GM12878 (cell line): ENCODE results near the gene ZFP90. TPM values are rescaled to one million over a fixed set of nuclear protein-coding genes. Genes with fewer than 3 reads are reported as not detected.

ENCODE experiments used
- ATAC-seq: fragments of 200-7000 bp; cut with Tn5 transposase; 3 replicates; pipeline ENCODE4 v1.9.1; 2020; ENCODE audit warnings: mild to moderate bottlenecking, moderate library complexity
- BruUV-seq: library from RNA; stranded (reverse); fragments of 400-500 nt; replicated peaks from 2 replicates; lab custom pipeline; 2021; lab: Mats Ljungman, UMichigan
- CTCF ChIA-PET: fragments of 300-600 bp; sonication (Branson Sonifier 250); formaldehyde crosslinking; extraction: SDS; loops from one replicate; lab custom pipeline; 2021; ENCODE audit warnings: inconsistent platforms; lab: Yijun Ruan, JAX
- POLR2A ChIA-PET: fragments of 350-600 bp; formaldehyde crosslinking; extraction: SDS; loops from one replicate; lab custom pipeline; 2021; ENCODE audit warnings: inconsistent platforms; lab: Charles Lee
- RAD21 ChIA-PET: fragments of 300-600 bp; sonication (Branson Sonifier 250); formaldehyde crosslinking; loops from one replicate; lab custom pipeline; 2023; ENCODE audit warnings: antibody characterized with exemption; ENCODE audit not compliant: unreplicated experiment; lab: Charles Lee
- SMC1A ChIA-PET: fragments of 300-600 bp; sonication (Branson Sonifier 250); formaldehyde crosslinking; loops from one replicate; lab custom pipeline; 2023; ENCODE audit not compliant: unreplicated experiment, uncharacterized antibody; lab: Charles Lee
- DNase-seq: peaks from one replicate; pipeline ENCODE4 v3.0.0-alpha.2; 2011; ENCODE audit warnings: low read depth, low spot score
- FAIRE-seq: peaks from 3 replicates; lab custom pipeline; 2011; peaks lifted over from hg19 to GRCh38; lab: Jason Lieb, UNC
- H2AFZ ChIP-seq: 2 replicates; pipeline ENCODE4 v1.6.0; 2011; ENCODE audit warnings: low read depth, low read length, control low read depth; ENCODE audit not compliant: control insufficient read depth
- H3K27ac ChIP-seq: 2 replicates; pipeline ENCODE4 v1.5.1; 2011; ENCODE audit warnings: control low read depth; ENCODE audit not compliant: control insufficient read depth, insufficient read depth
- H3K27me3 ChIP-seq, 2 experiments: replicated peaks in 1 of 2; 2 replicates each; pipeline versions ENCODE4 v1.6.0 to v1.6.1; 2011; ENCODE audit warnings: low read length in 1 of 2; ENCODE audit not compliant: control insufficient read depth in 2 of 2, insufficient read depth in 2 of 2
- H3K36me3 ChIP-seq, 2 experiments: 2 replicates each; pipeline ENCODE4 v1.5.1; 2011; ENCODE audit warnings: low read length in 1 of 2; ENCODE audit not compliant: control insufficient read depth in 2 of 2, insufficient read depth in 2 of 2
- H3K4me1 ChIP-seq: 2 replicates; pipeline ENCODE4 v1.6.1; 2011; ENCODE audit warnings: mild to moderate bottlenecking, low read length, moderate library complexity, mixed read lengths; ENCODE audit not compliant: control insufficient read depth, insufficient read depth
- H3K4me2 ChIP-seq: 2 replicates; pipeline ENCODE4 v1.6.0; 2011; ENCODE audit warnings: control low read depth; ENCODE audit not compliant: control insufficient read depth, insufficient read depth
- H3K4me3 ChIP-seq: fragments of 200-600 bp; sonication (generic); 2 replicates; pipeline ENCODE4 v1.5.1; 2016
- H3K79me2 ChIP-seq: 2 replicates; pipeline ENCODE4 v1.6.0; 2011; ENCODE audit warnings: low read length; ENCODE audit not compliant: control insufficient read depth, insufficient read depth
- H3K9ac ChIP-seq: 2 replicates; pipeline ENCODE4 v1.8.0; 2011; ENCODE audit warnings: low read length, control low read depth, mixed read lengths; ENCODE audit not compliant: control insufficient read depth, insufficient read depth
- H3K9me3 ChIP-seq: replicated peaks from 3 replicates; pipeline ENCODE4 v1.5.1; 2011; ENCODE audit warnings: mild to moderate bottlenecking, low read length; ENCODE audit not compliant: control insufficient read depth, insufficient read depth
- H4K20me1 ChIP-seq: 2 replicates; pipeline ENCODE4 v1.6.0; 2011; ENCODE audit not compliant: control insufficient read depth, insufficient read depth
- CBX5 ChIP-seq: sonication (generic); IDR thresholded peaks from 2 replicates; pipeline ENCODE4 v1.6.1; 2016; ENCODE audit warnings: low read depth, moderate library complexity, mild to moderate bottlenecking, inconsistent platforms
- EGR1 ChIP-seq, 2 experiments: IDR thresholded peaks; 1 replicate in 1 of 2; 2 replicates in 1 of 2; pipeline ENCODE4 v1.6.1; 2011 to 2012; ENCODE audit warnings: low read depth in 2 of 2, low read length in 2 of 2, borderline replicate concordance in 1 of 2, mild to moderate bottlenecking in 1 of 2, moderate library complexity in 1 of 2
- FOXK2 ChIP-seq: fragments of 450-650 bp; IDR thresholded peaks from 2 replicates; pipeline ENCODE4 v1.6.1; 2017; ENCODE audit warnings: mild to moderate bottlenecking, moderate library complexity
- HDAC2 ChIP-seq: fragments of 200-600 bp; sonication (generic); IDR thresholded peaks from 2 replicates; pipeline ENCODE4 v1.6.1; 2017
- MEF2A ChIP-seq: IDR thresholded peaks from 2 replicates; pipeline ENCODE4 v1.6.1; 2011; ENCODE audit warnings: low read depth, mild to moderate bottlenecking, low read length, moderate library complexity; ENCODE audit not compliant: insufficient read depth
- MYB ChIP-seq: fragments of 150-350 bp; IDR thresholded peaks from 2 replicates; pipeline ENCODE4 v1.6.1; 2014; ENCODE audit warnings: mild to moderate bottlenecking, low read depth, low read length, borderline replicate concordance
- NR2C2 ChIP-seq: IDR thresholded peaks from 2 replicates; pipeline ENCODE4 v1.6.1; 2011; ENCODE audit warnings: borderline replicate concordance, low read depth; ENCODE audit not compliant: control insufficient read depth, insufficient read length
- POLR2AphosphoS5 ChIP-seq: IDR thresholded peaks from 2 replicates; pipeline ENCODE4 v1.6.1; 2011; ENCODE audit warnings: mild to moderate bottlenecking, low read length, inconsistent platforms
- RBBP5 ChIP-seq: fragments of 200-600 bp; sonication (generic); conservative IDR thresholded peaks from 2 replicates; pipeline ENCODE4 v1.6.1; 2016
- RFX5 ChIP-seq: IDR thresholded peaks from 2 replicates; pipeline ENCODE4 v1.6.1; 2011; ENCODE audit warnings: low read depth, low read length, improper control_type of control experiment
- SMAD1 ChIP-seq: fragments of 450-650 bp; IDR thresholded peaks from 2 replicates; pipeline ENCODE4 v1.6.1; 2018; ENCODE audit warnings: mild to moderate bottlenecking, low read depth; ENCODE audit not compliant: partially characterized antibody
- SMAD5 ChIP-seq: IDR thresholded peaks from 2 replicates; pipeline ENCODE4 v1.6.1; 2016; ENCODE audit warnings: antibody characterized with exemption, low read depth
- ZNF274 ChIP-seq: IDR thresholded peaks from one replicate; pipeline ENCODE4 v1.8.0; 2011; ENCODE audit not compliant: insufficient read length, insufficient read depth
- ZNF622 ChIP-seq: fragments of 450-650 bp; IDR thresholded peaks from 2 replicates; pipeline ENCODE4 v1.6.1; 2017; ENCODE audit warnings: mild to moderate bottlenecking, inconsistent platforms
- WGBS: methylation state at CpG from one replicate; pipeline ENCODE4 v1.1.6; 2016; ENCODE audit warnings: low lambda C conversion rate; ENCODE audit not compliant: insufficient replicate concordance, insufficient coverage; ENCODE audit errors: missing lambda C conversion rate; 5-methylcytosine and 5-hydroxymethylcytosine counted together
- in situ Hi-C: fragments of 300-500 bp; cut with MboI; formaldehyde crosslinking; loops from 9 replicates; pipeline ENCODE4 v1.14.3; 2018; ENCODE audit warnings: mixed read lengths
- intact Hi-C: fragments of 100-400 bp; cut with micrococcal nuclease; formaldehyde crosslinking; loops from one replicate; pipeline ENCODE4 v1.14.2; 2022; ENCODE audit not compliant: unreplicated experiment
- polyA plus RNA-seq, 11 experiments: library from polyadenylated mRNA; depleted of rRNA in 4 of 11; unstranded in 6 of 11; stranded (reverse) in 5 of 11; fragments of >200 nt; fragmentation: Nextera tagmentation in 4 of 11; fragmentation: Illumina TruSeq in 1 of 11; extraction: Ambion mirVana in 4 of 11; extraction: Trizol in 1 of 11; gene quantifications; 1 replicate in 1 of 11; 2 replicates in 10 of 11; pipeline versions ENCODE4 v1.2.1 to v1.2.3, GENCODE V29; 2011 to 2016; ENCODE audit warnings: inconsistent platforms in 2 of 11, missing spikeins in 2 of 11, low read depth in 1 of 11
- total RNA-seq, 4 experiments: library from RNA; depleted of rRNA in 3 of 4; stranded (reverse); fragments of >200 nt in 3 of 4; fragmentation: Illumina TruSeq in 1 of 4; extraction: Trizol in 1 of 4; gene quantifications; 2 replicates each; pipeline versions ENCODE4 v1.2.1 to v1.2.3, GENCODE V29; 2013 to 2021
- TF ChIP-seq, protein P1 (sequence below), 3 experiments: IDR thresholded peaks in 2 of 3; conservative IDR thresholded peaks in 1 of 3; 2 replicates each; pipeline ENCODE4 v1.5.1; 2011; ENCODE audit warnings: low read depth in 3 of 3, low read length in 3 of 3, mild to moderate bottlenecking in 3 of 3, control low read depth in 2 of 3, moderate library complexity in 2 of 3, inconsistent platforms in 1 of 3, mixed read lengths in 1 of 3; ENCODE audit not compliant: control insufficient read depth in 2 of 3, insufficient read depth in 1 of 3; ENCODE audit errors: extremely low read depth in 1 of 3
- TF ChIP-seq, protein P2 (sequence below): fragments of 450-650 bp; IDR thresholded peaks from 2 replicates; pipeline ENCODE4 v1.6.1; 2016; ENCODE audit warnings: mild to moderate bottlenecking
- TF ChIP-seq, protein P3 (sequence below): fragments of 450-650 bp; IDR thresholded peaks from 2 replicates; pipeline ENCODE4 v1.6.1; 2017; ENCODE audit warnings: low read depth, mild to moderate bottlenecking, moderate library complexity

The ZFP90 gene
- total and polyA plus RNA-seq, 10 of the 15 experiments (the other 5 are each of a cell fraction or from before 2014, with no cell fraction given): 3.3 to 20.0 (median 15.4) TPM

DNA sequence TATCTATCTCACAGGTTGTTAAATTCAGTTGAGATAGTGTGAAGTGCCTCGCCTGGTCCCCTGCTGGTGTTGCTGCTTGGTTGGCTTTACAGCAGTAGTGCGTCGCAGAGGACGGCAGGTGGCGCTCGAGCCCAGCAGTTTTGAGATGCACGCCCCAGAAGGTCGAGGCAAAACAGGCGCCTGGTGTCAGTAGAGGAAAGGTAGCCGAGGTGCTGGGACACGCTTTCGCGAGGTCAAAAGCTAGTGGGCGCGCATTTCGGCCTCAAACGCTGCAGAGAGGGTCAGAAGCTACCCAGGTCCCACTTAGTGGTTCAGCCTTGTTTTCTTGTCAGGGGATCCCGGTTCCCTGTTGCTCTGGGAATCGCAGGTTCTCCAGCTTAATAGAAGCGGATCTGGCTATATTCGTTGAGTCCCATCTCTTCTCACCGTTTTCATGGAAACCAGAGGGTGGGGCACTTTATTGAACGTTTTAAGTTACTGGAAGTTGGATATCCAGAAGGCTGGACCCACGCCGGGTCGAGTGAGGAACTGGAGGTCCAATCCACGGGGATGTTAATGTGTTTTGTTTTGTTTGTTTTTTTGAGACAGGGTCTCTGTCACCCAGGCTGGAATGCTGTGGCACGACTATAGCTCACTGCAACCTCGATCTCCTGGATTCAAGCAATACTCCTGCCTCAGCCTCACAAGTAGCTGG is 10.3 kb upstream of the ZFP90 start:
- H3K79me2 ChIP-seq: no peaks in the 10 kb centered on the region
- no TSS peak for BruUV-seq
- 20% methylated on average over 28 of the region's 29 CpGs for WGBS
- peak; percentile 90 for ATAC-seq
- no peaks in the 10 kb centered on the region for H4K20me1 ChIP-seq
- no peak overlapping the region for H3K4me3 ChIP-seq
- in situ Hi-C loops: loop anchor here (10.0 to 25.0 kb wide), 2 partner anchors 283 to 756 kb away; no protein-coding TSS in a partner anchor
- ChIA-PET RAD21 (interaction anchor here (0.6 to 2.2 kb wide), 13 partner anchors 11 to 759 kb away, joined by 3 to 8 read pairs (median 5); no protein-coding TSS in a partner anchor), SMC1A (interaction anchor here (0.7 to 2.4 kb wide), 8 partner anchors 8 to 595 kb away, joined by 3 to 24 read pairs (median 4); no protein-coding TSS in a partner anchor), CTCF (interaction anchor here (0.6 to 4.7 kb wide), 43 partner anchors 7 to 761 kb away, joined by 3 to 41 read pairs (median 4); partner anchors contain the start of genes SLC7A6 and SMPD3), POLR2A (interaction anchor here (0.6 kb wide), 1 partner anchor 325 kb away, joined by 3 read pairs; no protein-coding TSS in a partner anchor)
- H3K36me3 ChIP-seq: no peaks in the 10 kb centered on the region
- DNase-seq: peak; percentile 39
- H3K27ac ChIP-seq: no peak overlapping the region
- H2AFZ ChIP-seq: no peak overlapping the region
- no peak overlapping the region for H3K4me2 ChIP-seq
- no peaks in the 10 kb centered on the region; the same call in 1 of the 3 replicates for H3K9me3 ChIP-seq
- H3K9ac ChIP-seq: no peak overlapping the region
- intact Hi-C loops: loop anchor here (1.0 to 5.0 kb wide), 7 partner anchors 62 to 758 kb away; no protein-coding TSS in a partner anchor
- FAIRE-seq: peak; percentile 98
- H3K27me3 ChIP-seq: no peaks in the 10 kb centered on the region
- peaks cover 7% of the 10 kb centered on the region for H3K4me1 ChIP-seq
- TF ChIP-seq ZNF622 (no peak), FOXK2 (no peak), MEF2A (no peak), CBX5 (no peak), ZNF274 (no peak), SMAD1 (no peak), POLR2AphosphoS5 (no peak), HDAC2 (no peak), RBBP5 (no peak), NR2C2 (no peak), SMAD5 (no peak), EGR1 (IDR thresholded peaks at IDR 0.05; ENCODE audit: borderline replicate concordance in 1 of 2, low read depth in 2 of 2, low read length in 2 of 2) (no peak), MYB (no peak), RFX5 (no peak)
- TF ChIP-seq, protein P1, sequence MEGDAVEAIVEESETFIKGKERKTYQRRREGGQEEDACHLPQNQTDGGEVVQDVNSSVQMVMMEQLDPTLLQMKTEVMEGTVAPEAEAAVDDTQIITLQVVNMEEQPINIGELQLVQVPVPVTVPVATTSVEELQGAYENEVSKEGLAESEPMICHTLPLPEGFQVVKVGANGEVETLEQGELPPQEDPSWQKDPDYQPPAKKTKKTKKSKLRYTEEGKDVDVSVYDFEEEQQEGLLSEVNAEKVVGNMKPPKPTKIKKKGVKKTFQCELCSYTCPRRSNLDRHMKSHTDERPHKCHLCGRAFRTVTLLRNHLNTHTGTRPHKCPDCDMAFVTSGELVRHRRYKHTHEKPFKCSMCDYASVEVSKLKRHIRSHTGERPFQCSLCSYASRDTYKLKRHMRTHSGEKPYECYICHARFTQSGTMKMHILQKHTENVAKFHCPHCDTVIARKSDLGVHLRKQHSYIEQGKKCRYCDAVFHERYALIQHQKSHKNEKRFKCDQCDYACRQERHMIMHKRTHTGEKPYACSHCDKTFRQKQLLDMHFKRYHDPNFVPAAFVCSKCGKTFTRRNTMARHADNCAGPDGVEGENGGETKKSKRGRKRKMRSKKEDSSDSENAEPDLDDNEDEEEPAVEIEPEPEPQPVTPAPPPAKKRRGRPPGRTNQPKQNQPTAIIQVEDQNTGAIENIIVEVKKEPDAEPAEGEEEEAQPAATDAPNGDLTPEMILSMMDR (IDR thresholded peaks at IDR 0.05 in 2 of 3, conservative IDR thresholded peaks at IDR 0.05 in 1 of 3; ENCODE audit: control insufficient read depth in 2 of 3, extremely low read depth in 1 of 3, insufficient read depth in 1 of 3, low read depth in 3 of 3, low read length in 3 of 3): peak; percentile 95 to 98 (median 96); a peak in 5 of 6 replicates
- TF ChIP-seq, protein P2, sequence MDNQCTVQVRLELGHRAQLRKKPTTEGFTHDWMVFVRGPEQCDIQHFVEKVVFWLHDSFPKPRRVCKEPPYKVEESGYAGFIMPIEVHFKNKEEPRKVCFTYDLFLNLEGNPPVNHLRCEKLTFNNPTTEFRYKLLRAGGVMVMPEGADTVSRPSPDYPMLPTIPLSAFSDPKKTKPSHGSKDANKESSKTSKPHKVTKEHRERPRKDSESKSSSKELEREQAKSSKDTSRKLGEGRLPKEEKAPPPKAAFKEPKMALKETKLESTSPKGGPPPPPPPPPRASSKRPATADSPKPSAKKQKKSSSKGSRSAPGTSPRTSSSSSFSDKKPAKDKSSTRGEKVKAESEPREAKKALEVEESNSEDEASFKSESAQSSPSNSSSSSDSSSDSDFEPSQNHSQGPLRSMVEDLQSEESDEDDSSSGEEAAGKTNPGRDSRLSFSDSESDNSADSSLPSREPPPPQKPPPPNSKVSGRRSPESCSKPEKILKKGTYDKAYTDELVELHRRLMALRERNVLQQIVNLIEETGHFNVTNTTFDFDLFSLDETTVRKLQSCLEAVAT: peak; percentile 48; the same call in 1 of the 2 replicates
- TF ChIP-seq, protein P3, sequence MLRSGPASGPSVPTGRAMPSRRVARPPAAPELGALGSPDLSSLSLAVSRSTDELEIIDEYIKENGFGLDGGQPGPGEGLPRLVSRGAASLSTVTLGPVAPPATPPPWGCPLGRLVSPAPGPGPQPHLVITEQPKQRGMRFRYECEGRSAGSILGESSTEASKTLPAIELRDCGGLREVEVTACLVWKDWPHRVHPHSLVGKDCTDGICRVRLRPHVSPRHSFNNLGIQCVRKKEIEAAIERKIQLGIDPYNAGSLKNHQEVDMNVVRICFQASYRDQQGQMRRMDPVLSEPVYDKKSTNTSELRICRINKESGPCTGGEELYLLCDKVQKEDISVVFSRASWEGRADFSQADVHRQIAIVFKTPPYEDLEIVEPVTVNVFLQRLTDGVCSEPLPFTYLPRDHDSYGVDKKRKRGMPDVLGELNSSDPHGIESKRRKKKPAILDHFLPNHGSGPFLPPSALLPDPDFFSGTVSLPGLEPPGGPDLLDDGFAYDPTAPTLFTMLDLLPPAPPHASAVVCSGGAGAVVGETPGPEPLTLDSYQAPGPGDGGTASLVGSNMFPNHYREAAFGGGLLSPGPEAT: no peak
